Measurements from ENCODE around the gene CA6.
"Not testable (repeated sequence)": the region's sequence is repeated elsewhere in the genome, so short reads cannot be mapped to it uniquely, and the experiment has no call there.

Gene CA6

DNA sequence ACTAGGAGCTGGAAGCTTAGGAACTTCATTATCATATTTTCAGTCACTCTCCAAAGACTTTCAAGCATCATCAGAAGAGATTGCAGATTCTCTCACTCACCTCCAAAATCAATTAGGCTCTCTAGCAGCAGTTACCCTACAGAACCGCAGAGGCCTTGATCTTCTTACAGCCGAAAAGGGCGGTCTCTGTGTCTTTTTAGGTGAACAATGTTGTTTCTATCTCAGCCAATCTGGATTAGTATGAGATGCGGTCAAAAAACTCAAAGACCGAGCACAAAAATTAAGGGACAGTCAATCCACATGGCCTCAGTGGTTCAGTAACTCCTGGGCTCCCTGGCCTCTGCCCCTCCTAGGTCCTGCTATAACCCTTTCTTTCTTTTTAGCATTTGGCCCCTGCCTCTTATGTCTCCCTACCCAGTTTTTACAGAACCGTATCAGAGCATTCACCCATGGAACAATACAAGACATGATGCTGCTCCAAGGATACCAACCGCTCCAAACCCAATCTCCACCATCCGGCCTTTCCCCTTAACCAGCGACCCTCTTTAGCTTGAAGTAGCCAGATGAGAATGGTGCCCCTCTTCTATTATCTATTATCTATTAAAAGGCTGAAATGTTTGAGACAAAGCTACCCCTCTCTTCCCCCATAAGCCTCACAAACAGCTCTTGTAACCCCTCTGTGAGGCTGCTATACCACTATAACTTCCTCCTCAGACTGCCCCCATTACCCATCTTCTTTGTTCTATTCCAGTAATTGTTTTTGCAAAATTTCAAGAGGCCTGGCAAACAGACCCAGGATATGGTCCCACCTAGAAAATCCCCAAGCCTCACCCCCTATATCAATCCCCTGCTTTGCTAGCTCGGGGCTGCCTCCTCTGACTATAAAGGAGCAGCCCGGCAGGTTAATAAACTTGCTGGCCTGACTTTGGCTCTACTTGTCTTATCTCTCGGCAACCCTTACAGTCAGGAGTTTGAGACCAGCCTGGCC is 18.7 kb upstream of the CA6 start:
- no peak for DNase-seq (ENCODE audit: low read depth, low spot score)

DNA sequence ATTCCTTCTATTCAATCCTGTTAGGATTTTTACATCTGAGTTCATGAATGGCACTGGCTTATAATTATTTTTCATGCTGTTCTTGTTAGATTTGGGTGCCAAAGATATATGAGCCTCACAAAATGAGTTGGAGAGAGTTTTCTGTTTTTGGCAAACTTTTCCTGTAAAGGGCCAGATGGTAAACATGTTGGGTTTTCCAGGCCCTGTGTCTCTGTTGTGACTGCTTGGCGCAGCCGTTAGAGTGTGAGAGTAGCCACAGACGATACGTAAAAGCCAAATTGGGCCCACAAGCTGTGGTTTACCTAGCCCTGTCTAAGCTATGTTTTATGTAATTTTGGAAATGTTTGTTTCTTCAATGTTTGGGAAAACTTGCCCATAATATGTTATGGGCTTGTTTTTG is 15.6 kb upstream of the CA6 start:
- no peak for DNase-seq (ENCODE audit: low read depth, low spot score)

DNA sequence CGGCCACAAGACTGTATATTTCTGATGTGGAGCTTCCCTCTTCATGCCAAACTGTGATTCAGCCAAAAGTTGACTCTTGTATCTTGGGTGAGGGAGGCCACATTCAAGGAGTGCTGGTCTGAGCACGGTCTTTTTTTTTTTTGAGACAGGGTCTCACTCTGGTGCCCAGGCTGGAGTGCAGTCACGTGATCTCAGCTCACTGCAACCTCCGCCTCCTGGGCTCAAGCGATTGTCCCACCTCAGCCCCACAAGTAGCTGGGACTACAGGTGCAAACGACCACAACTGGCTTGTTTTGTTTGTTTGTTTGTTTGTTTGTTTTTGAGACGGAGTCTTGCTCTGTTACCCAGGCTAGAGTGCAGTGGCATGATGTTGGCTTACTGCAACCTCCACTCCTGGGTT is 8.6 kb upstream of the CA6 start:
- DNase-seq (ENCODE audit: low read depth, low spot score): not testable (repeated sequence)

DNA sequence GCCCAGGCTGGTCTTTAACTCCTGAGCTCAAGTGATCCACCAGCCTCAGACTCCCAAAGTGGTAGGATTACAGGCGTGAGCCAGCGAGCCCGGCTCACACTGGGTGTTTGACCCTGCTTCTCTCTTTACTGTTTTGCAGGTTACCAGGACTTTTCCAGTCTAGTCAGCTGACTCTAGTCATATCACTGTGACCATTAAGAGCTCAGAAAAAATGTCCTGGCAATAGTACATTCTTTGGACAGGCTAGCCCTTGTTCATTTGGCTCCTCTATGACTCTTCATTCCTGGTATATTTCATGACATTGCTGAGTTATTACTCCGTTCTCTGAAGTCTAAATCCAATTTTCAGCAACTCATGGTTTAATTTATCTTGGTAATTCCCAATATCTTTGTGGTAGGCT is 8.0 kb upstream of the CA6 start:
- no peak for DNase-seq (ENCODE audit: low read depth, low spot score)

DNA sequence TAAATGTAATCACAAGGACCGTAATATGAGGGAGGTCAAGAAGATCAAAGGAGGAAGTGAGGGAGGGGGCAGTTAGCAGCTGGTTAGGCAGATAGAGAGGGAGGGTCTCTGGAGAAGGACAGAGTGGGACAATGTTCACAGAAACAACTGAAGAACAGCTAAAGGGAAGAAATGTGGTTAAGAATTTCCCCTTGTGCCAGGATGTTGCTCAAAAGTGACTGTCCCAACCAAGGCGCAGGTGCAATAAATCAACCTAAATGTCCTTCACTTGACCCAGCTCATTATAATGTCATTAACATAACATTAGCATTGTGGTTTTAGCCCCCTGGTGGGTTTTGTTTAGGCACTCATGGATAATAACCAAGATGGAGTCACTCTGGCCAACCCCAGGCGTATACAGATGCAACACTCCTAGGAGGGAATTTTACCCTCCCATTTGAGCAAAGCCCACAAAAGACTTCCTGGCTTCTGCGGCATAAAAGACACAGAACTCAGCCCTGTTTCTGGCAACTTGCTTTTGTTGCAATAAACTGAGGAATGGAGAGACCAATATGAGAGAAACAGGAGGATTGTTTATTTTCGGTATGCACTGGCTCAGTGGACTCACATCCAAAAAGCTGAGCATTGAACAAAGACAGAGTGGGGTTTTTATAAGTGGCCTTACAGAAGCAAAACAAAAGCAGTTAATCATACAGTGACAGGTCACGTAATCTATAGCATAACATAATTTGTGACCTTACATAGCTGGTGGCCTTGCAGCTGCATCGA is 7.3 kb upstream of the CA6 start:
- no peak for DNase-seq (ENCODE audit: low read depth, low spot score)

DNA sequence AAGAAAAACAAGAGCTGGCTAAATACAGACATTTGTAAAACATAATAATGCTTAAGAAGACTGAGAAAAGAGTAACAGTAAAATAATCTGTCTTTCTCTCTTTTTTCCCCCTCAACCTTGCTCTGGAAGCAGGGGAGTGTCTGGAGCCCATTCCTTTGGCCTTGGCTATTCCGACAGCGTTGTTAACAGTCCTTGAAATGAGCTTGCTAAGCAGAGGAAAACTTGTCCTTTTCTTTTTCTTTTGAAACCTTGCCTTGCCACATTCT is 6.7 kb upstream of the CA6 start:
- no peak for DNase-seq (ENCODE audit: low read depth, low spot score)

DNA sequence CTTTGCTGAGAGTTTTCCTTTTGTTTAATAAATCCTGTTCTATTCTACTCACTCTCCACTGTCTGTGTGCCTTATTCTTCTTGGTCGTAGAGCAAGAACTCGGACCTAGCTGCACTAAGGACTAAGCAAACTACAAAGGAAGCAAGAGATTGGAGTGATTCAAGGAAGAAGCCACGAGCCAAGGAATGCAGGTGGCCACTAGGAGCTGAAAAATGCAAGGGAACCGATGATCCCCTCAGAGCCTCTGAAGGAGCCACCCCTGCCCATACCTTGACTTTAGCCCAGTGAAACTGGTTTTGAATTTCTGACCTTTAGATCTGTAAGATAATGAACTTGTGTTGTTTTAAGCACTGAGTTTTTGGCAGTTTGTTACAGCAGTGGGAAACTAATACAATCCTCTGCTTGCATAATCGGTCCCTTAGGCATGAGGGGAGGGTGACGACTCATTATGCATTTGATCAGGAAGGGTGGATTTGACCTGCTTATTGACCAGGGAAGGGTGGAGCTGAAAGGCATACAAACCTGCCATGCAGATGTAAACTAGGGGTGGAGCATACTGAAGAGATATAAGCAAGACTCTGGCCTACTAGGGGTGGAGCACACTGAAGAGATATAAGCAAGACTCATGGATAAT is 6.2 kb upstream of the CA6 start:
- no peak for DNase-seq (ENCODE audit: low read depth, low spot score)

DNA sequence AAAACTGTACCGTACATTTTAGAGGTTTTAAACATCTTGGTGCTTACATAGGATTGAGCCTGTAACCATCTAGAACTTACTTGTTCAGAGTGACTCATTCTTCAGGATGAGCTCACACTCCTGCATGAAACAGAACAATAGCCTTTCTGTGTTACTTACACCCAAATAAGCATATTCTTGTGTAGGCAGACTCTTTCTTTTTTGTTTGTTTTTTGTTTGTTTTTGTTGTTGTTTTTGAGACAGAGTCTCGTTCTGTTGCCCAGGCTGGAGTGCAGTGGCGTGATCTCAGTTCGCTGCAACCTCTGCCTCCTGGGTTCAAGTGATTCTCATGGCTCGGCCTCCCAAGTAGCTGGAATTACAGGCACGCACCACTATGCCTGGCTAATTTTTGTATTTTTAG is 3.8 kb upstream of the CA6 start:
- no peak for DNase-seq (ENCODE audit: low read depth, low spot score)

DNA sequence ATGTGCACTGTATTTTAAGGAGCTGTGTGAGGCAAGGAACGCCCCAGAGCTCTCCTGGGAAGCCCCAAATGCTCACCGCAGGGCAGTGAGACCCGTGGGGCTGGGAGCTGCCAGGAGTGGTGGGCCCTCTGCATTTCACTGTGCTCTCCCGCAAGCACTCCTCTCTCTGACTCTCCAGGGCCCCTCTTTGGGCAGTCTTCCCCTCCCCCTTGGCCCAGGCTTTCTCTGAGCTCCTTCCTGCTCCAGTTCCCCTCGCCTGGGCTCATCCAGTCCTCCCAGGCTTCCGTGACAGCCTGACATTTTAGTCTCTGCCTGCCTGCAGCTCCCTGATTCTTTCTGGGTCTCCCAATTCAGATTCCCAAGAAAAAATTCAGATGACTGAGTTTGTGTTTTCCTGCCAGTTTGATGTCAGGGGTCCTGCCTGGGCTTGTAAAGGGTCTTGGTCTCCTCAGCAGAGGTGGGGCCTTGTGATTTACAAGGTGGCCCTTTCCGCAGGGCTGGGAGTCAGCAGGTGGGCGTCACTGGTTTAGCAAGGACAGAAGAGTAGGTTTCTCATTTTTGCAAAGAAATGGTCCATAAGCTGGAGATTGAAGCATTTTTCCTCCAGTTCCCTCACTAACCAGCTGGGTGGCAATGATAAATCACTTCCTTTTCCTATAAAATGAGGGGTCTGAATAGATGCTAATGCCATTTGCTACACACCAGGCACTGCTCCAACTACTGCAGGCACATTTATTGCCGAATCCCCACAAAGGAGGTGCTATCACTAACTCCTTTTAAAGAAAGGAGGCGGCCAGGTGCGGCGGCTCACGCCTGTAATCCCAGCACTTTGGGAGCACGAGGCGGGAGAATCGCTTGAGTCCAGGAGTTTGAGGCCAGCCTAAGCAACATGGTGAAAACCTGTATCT is 1.9 kb upstream of the CA6 start:
- peak; percentile 72 for DNase-seq (ENCODE audit: low read depth, low spot score)

DNA sequence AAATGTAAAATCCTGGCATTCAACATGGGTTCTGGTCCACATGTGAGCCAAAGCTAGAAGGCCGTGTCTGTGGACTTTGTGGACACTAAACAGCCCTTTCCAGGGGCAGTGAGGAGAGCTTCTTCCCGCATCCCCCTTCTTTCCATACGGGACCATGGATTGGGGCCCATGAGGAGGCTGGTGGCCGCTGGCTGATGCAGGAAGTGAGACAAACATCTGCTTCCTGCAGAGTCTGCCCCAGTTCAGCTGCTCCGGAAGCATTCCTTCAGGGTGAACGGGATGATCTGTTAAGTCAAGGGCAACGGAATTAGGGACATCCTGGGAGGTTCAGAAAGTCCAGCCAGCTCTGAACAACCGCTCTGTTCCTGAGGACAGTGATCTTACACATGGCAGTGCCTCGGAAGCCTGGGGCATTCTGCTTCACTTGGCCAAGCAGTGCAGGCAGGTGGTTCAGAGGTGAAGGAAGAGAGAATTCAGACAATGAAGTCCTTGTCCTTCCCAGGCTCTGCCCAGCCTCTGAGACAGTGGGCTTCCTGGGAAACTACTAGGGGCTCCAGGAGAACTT is 1.5 kb downstream of the CA6 start:
- DNase-seq (ENCODE audit: low read depth, low spot score): no peak

DNA sequence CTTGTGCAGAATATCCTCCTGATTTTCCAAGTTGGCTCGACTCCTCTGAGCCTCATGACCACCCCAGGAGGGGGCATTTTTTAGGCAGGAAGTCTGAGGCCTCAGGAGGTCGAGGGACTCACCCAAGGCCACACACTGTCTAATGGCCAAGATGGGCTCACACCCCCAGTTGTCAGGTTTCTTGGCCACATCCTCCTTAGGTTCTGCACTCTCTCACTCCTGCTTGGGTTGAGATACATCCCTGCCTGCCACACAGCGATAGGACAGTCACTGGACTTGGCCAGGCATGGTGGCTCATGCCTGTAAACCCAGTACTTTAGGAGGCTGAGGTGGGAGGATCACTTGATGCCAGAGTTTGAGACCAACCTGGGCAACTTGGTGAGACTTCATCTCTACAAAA is 4.6 kb downstream of the CA6 start:
- no peak for DNase-seq (ENCODE audit: low read depth, low spot score)

DNA sequence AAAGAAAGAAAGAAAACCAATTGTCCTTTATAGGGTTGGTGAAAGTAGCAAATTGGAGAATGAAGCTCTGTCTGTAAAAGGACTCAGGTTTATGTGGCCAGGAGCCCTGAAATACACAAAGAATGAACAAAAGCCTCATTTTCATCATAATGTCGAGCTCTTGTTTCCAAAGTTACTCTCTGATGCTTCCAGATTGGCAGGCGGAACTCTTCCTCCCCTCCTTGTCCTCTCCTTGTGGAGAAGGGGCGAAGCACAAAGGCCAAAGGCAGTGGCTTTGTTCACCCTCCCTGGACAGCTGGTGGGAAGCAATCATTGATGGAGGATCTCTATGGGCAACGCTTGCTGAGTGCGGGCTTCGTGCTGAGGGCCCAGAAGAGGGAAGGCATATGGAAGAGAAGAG is 5.6 kb downstream of the CA6 start:
- peak; percentile 49 for DNase-seq (ENCODE audit: low read depth, low spot score)

DNA sequence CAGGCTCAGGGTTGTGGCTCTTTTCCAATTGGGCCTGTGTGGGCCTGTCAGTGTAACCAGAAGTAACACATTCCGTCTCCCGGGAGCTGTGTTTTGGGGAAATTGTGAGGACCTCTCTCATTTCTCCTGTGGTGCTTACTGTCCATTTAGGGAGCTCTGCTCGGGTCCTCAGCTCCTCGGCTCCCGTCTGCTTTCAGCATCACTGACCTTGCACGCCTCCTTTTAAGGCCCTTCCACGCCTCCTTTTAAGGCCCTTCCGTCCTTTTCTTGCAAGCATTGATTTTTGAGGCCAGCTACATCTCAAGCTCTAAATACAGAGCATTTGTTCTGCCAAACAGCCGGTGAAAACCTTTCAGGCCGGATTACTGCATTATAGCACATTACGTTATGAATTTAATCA is 9.7 kb downstream of the CA6 start:
- no peak for DNase-seq (ENCODE audit: low read depth, low spot score)

DNA sequence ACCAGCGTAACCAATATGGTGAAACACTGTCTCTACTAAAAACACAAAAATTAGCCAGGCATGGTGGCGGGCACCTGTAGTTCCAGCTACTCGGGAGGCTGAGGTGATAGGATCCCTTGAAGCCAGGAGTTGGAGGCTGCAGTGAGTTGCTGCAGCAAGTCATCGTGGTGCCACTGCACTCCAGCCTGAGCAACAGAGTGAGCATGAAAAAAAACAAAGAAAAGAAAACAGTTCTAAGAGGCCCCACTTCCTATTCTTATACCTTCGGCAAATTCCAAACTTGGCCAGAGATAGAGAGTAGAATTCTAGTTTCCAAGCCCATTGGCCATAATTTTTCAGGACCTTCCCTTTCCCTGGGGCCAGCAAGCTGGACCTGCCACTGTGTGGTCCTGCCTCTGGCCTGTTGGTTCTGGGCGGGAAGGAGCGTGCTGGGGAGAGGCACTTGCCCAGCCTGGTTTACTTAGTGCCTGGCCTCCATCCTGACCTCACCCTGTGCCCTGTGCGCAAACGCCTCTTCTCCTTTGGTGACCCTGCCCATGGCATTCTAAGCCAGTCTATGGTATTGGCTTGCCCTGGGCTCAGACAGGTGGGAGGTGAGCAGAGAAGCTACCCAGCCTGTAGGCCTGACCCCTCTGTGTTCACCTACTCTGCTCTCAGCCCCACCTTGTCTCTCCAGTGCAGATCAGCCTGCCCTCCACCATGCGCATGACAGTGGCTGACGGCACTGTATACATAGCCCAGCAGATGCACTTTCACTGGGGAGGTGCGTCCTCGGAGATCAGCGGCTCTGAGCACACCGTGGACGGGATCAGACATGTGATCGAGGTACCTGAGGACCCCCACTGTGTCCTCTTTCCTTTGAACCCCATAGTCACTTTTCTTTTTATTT is 11.0 kb downstream of the CA6 start:
- no peak for DNase-seq (ENCODE audit: low read depth, low spot score)

DNA sequence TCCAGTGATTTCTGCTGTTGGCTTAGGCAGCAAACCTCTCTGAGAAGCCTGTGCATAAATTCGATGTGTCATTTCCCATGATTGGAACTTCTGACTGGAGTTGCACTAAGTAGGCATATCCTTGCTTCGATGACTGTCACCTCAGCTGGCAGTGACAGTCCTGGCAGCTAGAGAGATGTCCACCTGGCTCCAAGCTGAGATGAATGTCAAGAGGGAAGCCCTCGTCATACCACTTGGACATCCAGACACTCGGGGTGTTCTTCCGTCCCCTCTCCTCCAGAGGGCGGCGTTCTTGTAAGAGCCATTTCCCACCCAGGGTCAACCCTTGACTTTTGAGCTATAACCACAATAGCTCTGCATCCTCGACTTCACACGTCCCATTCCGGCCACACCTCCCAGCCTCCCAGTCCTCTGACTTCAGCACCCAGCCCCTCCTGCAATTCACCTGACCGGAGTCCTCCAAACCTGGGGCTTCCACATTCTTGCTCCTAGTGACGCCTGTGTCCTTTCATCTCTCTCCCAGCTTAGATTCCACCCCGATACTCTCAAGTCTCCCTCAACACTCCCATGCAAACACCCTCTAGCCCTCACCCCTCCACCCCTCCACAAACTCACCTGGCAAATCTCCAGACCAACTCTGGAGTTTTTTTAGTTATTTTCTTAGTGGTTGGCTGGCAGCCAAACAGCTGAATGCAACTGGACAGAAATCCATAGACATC is 17.3 kb downstream of the CA6 start:
- DNase-seq (ENCODE audit: low read depth, low spot score): peak; percentile 88

DNA sequence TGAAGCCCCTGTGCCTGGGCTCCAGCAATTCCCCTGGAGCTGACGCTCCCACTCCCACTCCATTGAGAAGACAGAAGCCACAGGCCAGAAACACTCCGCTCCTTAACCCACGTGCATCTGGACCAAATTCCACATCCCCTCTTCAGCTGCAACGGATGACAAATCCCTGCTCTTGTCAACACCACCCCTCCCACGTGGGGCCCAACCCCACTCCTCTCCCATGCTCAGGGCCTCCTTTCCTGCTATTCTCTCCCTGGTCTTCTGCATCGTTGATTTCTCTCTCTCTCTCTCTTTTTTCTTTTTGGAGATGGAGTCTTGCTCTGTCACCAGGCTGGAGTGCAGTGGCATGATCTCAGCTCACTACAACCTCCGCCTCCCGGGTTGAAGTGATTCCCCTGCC is 18.3 kb downstream of the CA6 start:
- DNase-seq (ENCODE audit: low read depth, low spot score): no peak

DNA sequence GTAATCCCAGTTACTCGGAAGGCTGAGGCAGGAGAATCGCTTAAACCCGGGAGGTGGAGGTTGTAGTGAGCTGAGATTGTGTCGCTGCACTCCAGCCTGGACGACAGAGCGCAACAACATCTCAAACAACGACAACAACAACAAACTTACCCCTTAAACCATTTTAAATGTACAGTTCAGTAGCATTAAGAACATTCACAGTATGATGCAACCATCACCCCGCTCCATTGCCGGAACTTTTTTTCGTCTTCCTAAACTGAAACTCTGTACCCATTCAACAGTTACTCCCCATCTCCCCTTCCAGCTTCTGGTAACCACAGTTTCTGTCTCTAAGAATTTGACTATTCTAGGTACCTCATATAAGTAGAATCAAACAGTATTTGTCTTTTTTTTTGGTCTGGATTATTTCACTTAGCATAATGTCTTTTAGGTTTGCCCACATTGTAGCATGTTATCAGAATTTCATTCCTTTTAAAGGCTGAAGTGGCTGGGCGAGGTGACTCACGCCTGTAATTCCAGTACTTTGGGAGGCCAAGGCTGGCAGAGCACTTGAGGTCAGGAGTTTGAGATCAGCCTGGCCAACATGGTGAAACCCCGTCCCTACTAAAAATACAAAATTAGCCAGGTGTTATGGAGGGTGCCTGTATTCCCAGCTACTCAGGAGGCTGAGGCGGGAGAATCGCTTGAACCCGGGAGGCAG is 19.6 kb downstream of the CA6 start:
- DNase-seq (ENCODE audit: low read depth, low spot score): no peak

DNA sequence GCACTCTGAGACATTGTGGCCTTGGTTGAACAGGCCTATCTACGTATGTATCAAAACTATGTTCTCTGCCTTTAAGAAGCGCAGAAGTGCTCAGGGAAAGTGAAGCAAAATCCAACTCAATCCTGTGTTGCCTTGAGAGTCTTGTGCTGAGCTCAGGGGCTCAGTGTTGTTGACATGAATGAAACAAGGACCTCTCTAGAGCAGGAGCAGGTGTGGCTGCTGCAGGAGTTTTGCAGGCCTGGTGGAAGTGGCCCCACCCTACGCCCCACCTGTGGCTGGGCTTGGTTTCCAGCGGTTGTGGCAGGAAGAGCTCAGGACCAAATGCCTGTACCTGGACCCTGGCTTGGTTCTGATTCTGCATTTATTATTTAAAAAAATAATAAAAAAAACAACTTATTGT is 20.9 kb downstream of the CA6 start:
- DNase-seq (ENCODE audit: low read depth, low spot score): no peak

DNA sequence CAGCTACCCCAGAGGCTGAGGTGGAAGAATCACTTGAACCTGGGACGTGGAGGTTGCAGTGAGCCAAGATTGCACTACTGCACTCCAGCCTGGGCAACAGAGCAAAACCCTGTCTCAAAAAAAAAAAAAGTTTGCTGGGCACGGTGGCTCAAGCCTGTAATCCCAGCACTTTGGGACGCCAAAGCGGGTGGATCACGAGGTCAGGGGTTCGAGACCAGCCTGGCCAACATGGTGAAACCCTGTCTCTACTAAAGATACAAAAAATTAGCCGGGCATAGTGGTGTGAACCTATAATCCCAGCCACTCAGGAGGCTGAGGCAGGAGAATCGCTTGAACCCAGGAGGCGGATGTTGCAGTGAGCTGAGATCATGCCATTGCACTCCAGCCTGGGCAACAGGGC is 23.2 kb downstream of the CA6 start:
- DNase-seq (ENCODE audit: low read depth, low spot score): not testable (repeated sequence)
